ENCODE data around the gene MMGT1. TPM values are rescaled to one million over a fixed set of nuclear protein-coding genes. Genes with fewer than 3 reads are reported as not detected.

MMGT1 gene
- total and polyA plus RNA-seq, 2 experiments from 2014 or later: 6.9 to 25.4 TPM

GRCh38 chrX:135985973-135986310 is 12.2 kb upstream of the MMGT1 start:
- Mint-ChIP-seq H3K27ac (peak overlapping the region; percentile 36; the same call in 1 of the 2 replicates), H3K27me3 (ENCODE audit: insufficient read depth, low read depth, poor library complexity) (peaks cover 3% of the 10 kb centered on the region), H3K4me3 (peak overlapping the region; percentile 87), H3K4me1 (peaks cover 26% of the 10 kb centered on the region), H3K9me3 (no peaks in the 10 kb centered on the region), H3K36me3 (ENCODE audit: low read depth) (no peaks in the 10 kb centered on the region; the same call in 2 of the 3 replicates)
- no peaks in the 10 kb centered on the region; the same call in 1 of the 2 replicates for H4K20me1 ChIP-seq (replicated peaks; ENCODE audit: insufficient read depth)
- no peaks in the 10 kb centered on the region for H3K9me2 ChIP-seq (ENCODE audit: insufficient read depth)
- no peak overlapping the region for H3K27ac ChIP-seq (ENCODE audit: low read depth)
- peak overlapping the region; percentile 72 for H3K4me3 ChIP-seq
- DNase-seq (ENCODE audit: low spot score) (peak; percentile 29), ATAC-seq (peak; percentile 21)
- H2AFZ ChIP-seq: no peak overlapping the region
- H3F3A ChIP-seq (replicated peaks; ENCODE audit: low read depth): no peaks in the 10 kb centered on the region
- TF ChIP-seq ETS1 (IDR thresholded peaks at IDR 0.05) (no peak), STAT1 (IDR thresholded peaks at IDR 0.05; ENCODE audit: unreplicated experiment) (no peak), ZNF114 (CRISPR knock-in tag; IDR thresholded peaks at IDR 0.05) (no peak), NANOG (IDR thresholded peaks at IDR 0.05; ENCODE audit: borderline replicate concordance) (no peak), REST (IDR thresholded peaks at IDR 0.05; ENCODE audit: unreplicated experiment) (no peak), CREB1 (CRISPR knock-in tag; IDR thresholded peaks at IDR 0.05; ENCODE audit: low read depth) (no peak), ZNF331 (CRISPR knock-in tag; IDR thresholded peaks at IDR 0.05; ENCODE audit: low read depth) (no peak), EZH2phosphoT487 (IDR thresholded peaks at IDR 0.05; ENCODE audit: unreplicated experiment) (no peak), JUNB (IDR thresholded peaks at IDR 0.05; ENCODE audit: unreplicated experiment) (no peak), ZNF462 (CRISPR knock-in tag; IDR thresholded peaks at IDR 0.05) (no peak), EZH2 (IDR thresholded peaks at IDR 0.05; ENCODE audit: low read depth, unreplicated experiment) (no peak)
- H3K4me2 ChIP-seq: peak overlapping the region; percentile 85
- 0 out of 2 replicates have a peak, but pooled peaks cover 7% of the 10 kb centered on the region for H3K4me1 ChIP-seq (ENCODE audit: insufficient read depth)
- H3K36me3 ChIP-seq (ENCODE audit: insufficient read depth): no peaks in the 10 kb centered on the region
- no peaks in the 10 kb centered on the region for H3K27me3 ChIP-seq (ENCODE audit: insufficient read depth)
- H3K79me2 ChIP-seq (replicated peaks; ENCODE audit: insufficient read depth): peaks cover 56% of the 10 kb centered on the region

Measured in GM23338 (cell line).